ENCODE data around the gene KDELR3.

DNA sequence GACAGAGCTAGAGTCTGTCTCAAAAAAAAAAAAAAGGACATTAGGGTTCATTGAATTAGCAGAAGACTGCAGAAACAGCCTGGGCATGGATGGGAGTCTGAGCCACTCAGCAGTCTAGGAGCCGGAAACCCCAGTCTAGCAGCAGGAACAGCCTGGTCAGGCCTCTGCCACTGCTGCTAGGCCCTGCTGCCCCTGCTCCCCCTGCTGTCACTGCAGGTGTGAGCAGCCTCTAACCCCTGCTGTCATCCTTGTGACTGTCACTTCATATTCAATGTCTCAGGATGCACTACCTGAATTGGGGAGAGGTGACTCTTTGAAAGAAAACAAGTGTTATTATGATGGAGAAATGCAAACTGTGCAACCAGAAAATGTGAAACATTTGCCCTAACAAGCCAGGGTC is 45.2 kb downstream of the KDELR3 start:
- TF ChIP-seq POLR2A (IDR thresholded peaks at IDR 0.05; ENCODE audit: low read depth, low read length): no peak
- TF ChIP-seq POLR2AphosphoS5 (IDR thresholded peaks at IDR 0.05; ENCODE audit: low read depth, low read length): no peak
- TF ChIP-seq TAF1 (IDR thresholded peaks at IDR 0.05; ENCODE audit: low read depth, low read length): no peak
